ENCODE measurements around the gene F2. TPM values are rescaled to one million over a fixed set of nuclear protein-coding genes. Genes with fewer than 3 reads are reported as not detected.

The F2 gene
- total and polyA plus RNA-seq, 2 of the 13 experiments (the other 11 are each of a cell fraction or from before 2014, with no cell fraction given) = 330 to 801 TPM

DNA sequence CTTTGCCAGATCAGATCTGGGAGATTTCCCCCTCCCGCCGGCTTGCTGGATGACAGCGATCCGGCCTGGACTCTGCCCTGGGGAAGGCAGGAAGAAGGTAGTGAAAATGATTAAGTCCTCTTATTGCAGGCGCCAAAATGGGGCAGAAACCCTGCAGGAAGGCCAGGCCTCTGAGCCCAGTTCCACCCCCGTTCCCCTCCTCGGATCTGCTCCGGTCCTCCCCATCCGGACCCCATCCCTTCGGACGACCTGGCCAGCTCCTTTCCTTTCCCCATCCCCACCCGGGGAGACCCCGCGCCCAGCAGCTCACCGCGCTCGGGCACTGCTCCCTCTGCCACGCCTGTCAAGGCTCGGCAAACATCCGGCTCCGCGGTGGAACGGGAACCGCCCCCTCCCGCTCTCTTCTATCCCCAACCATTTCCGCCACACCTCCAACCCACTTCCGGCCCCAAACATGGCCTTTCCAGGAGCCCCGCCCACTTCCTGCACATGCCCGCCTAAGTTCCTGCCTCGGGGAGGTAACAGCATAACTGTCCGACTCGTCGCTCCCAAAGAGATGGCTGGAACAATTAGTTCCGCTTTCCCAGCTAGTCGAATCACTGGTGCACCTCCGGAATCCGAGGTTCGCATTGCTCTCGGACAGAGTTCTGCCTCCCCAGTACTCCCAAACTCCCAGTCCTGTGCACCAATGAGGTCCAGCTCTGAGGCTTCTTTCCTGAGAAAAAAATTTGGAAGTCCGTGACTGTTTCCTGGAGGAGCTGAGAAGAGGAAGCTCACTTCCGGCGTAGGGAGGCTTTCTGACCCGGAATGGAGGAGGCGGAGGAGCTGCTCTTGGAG, 18.6 kb upstream of the F2 start, which contains the start of the genes ARHGAP1 and ZNF408 (continued):
- TF ChIP-seq, protein P1, sequence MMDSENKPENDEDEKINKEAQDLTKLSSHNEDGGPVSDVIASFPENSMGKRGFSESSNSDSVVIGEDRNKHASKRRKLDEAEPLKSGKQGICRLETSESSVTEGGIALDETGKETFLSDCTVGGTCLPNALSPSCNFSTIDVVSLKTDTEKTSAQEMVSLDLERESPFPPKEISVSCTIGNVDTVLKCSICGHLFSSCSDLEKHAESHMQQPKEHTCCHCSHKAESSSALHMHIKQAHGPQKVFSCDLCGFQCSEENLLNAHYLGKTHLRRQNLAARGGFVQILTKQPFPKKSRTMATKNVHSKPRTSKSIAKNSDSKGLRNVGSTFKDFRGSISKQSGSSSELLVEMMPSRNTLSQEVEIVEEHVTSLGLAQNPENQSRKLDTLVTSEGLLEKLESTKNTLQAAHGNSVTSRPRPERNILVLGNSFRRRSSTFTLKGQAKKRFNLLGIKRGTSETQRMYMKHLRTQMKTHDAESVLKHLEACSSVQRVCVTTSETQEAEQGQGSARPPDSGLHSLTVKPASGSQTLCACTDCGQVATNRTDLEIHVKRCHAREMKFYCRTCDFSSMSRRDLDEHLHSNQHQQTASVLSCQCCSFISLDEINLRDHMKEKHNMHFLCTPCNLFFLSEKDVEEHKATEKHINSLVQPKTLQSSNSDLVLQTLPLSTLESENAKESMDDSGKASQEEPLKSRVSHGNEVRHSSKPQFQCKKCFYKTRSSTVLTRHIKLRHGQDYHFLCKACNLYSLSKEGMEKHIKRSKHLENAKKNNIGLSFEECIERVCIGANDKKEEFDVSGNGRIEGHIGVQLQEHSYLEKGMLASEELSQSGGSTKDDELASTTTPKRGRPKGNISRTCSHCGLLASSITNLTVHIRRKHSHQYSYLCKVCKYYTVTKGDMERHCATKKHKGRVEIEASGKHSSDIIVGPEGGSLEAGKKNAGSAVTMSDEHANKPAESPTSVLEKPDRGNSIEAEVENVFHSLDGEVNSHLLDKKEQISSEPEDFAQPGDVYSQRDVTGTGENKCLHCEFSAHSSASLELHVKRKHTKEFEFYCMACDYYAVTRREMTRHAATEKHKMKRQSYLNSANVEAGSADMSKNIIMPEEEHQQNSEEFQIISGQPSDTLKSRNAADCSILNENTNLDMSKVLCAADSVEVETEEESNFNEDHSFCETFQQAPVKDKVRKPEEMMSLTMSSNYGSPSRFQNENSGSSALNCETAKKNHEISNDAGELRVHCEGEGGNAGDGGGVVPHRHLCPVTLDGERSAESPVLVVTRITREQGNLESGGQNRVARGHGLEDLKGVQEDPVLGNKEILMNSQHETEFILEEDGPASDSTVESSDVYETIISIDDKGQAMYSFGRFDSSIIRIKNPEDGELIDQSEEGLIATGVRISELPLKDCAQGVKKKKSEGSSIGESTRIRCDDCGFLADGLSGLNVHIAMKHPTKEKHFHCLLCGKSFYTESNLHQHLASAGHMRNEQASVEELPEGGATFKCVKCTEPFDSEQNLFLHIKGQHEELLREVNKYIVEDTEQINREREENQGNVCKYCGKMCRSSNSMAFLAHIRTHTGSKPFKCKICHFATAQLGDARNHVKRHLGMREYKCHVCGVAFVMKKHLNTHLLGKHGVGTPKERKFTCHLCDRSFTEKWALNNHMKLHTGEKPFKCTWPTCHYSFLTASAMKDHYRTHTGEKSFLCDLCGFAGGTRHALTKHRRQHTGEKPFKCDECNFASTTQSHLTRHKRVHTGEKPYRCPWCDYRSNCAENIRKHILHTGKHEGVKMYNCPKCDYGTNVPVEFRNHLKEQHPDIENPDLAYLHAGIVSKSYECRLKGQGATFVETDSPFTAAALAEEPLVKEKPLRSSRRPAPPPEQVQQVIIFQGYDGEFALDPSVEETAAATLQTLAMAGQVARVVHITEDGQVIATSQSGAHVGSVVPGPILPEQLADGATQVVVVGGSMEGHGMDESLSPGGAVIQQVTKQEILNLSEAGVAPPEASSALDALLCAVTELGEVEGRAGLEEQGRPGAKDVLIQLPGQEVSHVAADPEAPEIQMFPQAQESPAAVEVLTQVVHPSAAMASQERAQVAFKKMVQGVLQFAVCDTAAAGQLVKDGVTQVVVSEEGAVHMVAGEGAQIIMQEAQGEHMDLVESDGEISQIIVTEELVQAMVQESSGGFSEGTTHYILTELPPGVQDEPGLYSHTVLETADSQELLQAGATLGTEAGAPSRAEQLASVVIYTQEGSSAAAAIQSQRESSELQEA (CRISPR knock-in tag; IDR thresholded peaks at IDR 0.05; ENCODE audit: not compliant biosample characterization) = no peak
- TF ChIP-seq CC2D1A (CRISPR knock-in tag; IDR thresholded peaks at IDR 0.05) = no peak
- peak; percentile 95 for TF ChIP-seq ZNF788 (CRISPR knock-in tag; IDR thresholded peaks at IDR 0.05; ENCODE audit: borderline replicate concordance)
- TF ChIP-seq, protein P2, sequence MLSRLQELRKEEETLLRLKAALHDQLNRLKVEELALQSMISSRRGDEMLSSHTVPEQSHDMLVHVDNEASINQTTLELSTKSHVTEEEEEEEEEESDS (CRISPR knock-in tag; IDR thresholded peaks at IDR 0.05; ENCODE audit: borderline replicate concordance) = no peak
- peak; percentile 97 for TF ChIP-seq POLR2G (IDR thresholded peaks at IDR 0.05; ENCODE audit: low read depth, low read length)
- TF ChIP-seq PAF1 (CRISPR knock-in tag; IDR thresholded peaks at IDR 0.05) = no peak
- peak; percentile 53; the same call in 1 of the 2 replicates for TF ChIP-seq SNAPC2 (CRISPR knock-in tag; IDR thresholded peaks at IDR 0.05)
- TF ChIP-seq SMAD3 (CRISPR knock-in tag; IDR thresholded peaks at IDR 0.05) = peak; percentile 71
- no peak for TF ChIP-seq ZBTB42 (CRISPR knock-in tag; IDR thresholded peaks at IDR 0.05)
- no peak for TF ChIP-seq ZNF660 (CRISPR knock-in tag; IDR thresholded peaks at IDR 0.05; ENCODE audit: borderline replicate concordance, low read depth)
- TF ChIP-seq, protein P3, sequence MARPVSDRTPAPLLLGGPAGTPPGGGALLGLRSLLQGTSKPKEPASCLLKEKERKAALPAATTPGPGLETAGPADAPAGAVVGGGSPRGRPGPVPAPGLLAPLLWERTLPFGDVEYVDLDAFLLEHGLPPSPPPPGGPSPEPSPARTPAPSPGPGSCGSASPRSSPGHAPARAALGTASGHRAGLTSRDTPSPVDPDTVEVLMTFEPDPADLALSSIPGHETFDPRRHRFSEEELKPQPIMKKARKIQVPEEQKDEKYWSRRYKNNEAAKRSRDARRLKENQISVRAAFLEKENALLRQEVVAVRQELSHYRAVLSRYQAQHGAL (CRISPR knock-in tag; IDR thresholded peaks at IDR 0.05; ENCODE audit: not compliant biosample characterization) = no peak
- TF ChIP-seq GPN1 (CRISPR knock-in tag; IDR thresholded peaks at IDR 0.05; ENCODE audit: borderline replicate concordance) = no peak
- no peak for TF ChIP-seq PRPF4 (IDR thresholded peaks at IDR 0.05; ENCODE audit: low read depth, low read length, poor library complexity, severe bottlenecking)
- no peak; the same call in none of the 2 replicates for TF ChIP-seq ZNF335 (CRISPR knock-in tag; IDR thresholded peaks at IDR 0.05)
- no peak; the same call in 1 of the 2 replicates for TF ChIP-seq ONECUT2 (CRISPR knock-in tag; IDR thresholded peaks at IDR 0.05)
- TF ChIP-seq LCORL (IDR thresholded peaks at IDR 0.05) = no peak
- TF ChIP-seq LCORL (CRISPR knock-in tag; IDR thresholded peaks at IDR 0.05) = peak; percentile 36; the same call in 1 of the 2 replicates
- 0 out of 2 replicates have a peak, but pooled peaks have one; percentile 46 for TF ChIP-seq PAX8 (CRISPR knock-in tag; IDR thresholded peaks at IDR 0.05; ENCODE audit: borderline replicate concordance)
- no peak for TF ChIP-seq PAWR (CRISPR knock-in tag; IDR thresholded peaks at IDR 0.05; ENCODE audit: borderline replicate concordance)
- no peak for TF ChIP-seq RFX3 (CRISPR knock-in tag; IDR thresholded peaks at IDR 0.05)
